HG02884 (cell line): Measurements from ENCODE around the gene CLMP.

Experiments used
- ATAC-seq: cut with Tn5 transposase; IDR thresholded peaks from one replicate; pipeline ENCODE4 v1.9.1; 2021; ENCODE audit warnings: mild to moderate bottlenecking, moderate library complexity; ENCODE audit not compliant: unreplicated experiment

The CLMP gene

DNA sequence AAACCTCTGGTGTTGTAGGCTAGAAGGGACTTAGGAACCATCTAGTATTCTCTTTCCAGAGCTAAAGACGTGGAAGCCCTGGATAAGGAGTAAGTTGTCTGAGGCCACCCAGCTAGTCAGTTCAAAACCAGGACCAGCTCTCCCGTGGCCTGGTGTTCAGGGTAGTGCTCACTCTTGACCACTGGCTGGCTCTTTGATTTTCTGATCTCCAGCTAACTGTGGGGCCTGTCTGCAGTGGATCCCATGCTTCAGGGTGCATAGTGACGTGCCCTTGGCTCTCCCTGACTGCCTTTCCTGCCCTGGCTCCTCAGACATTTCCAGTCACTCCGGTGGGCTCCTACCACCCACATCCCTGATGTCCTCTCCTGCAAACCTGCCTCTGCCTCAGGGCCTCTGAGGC lies 1.3 kb downstream of the CLMP start:
- ATAC-seq: no peak

GRCh38 chr11:123191939-123192338 lies 3.1 kb downstream of the CLMP start:
- ATAC-seq: no peak

DNA sequence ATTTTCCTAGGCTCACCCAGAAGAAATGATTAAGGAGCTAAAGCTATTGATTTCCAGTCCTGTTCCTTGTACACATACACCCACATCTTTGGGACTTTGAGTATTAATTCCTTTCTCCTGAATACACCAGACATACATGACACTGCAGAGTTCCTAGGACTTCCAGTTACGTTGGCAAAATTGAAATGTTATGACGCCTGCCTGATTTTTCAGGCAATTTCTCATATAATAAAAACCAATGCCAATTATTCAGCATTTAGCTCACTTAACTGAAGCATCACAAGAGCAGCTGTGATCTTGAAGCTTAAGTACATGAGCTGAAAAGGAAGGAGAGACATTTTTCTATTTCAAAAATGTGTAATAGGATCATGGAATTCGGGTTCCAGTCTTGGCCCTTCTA lies 4.5 kb downstream of the CLMP start:
- no peak for ATAC-seq

DNA sequence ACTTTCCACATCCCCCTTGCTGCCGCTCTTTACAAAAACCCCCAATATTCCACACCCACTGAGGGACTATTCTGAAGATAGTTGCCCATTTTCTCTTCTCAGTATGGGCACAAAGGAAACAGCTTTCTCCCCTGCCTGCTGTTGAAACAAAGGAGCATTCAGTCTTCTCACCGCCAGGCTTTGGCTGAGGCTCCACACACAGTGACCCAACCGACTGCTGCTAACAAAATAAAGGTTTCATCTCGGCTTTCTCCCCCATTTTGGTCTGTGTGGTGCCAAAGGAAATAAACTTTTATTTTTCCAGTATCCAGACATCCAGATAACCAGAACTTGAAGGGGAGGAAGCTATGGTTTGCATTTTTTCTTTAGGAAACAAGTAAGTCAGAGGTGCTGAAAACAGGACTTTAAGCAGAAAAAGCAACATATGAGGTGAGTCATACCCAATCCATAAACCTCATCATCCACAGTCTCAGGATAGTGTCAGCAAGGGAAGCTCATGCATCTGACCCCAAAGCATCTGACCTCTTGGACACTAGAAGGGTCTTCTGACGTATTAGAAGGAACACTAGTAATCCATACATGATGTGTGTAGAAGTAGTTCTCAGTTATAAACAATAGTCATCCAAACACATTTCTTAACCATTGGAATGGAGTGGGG lies 6.4 kb downstream of the CLMP start:
- ATAC-seq: no peak

DNA sequence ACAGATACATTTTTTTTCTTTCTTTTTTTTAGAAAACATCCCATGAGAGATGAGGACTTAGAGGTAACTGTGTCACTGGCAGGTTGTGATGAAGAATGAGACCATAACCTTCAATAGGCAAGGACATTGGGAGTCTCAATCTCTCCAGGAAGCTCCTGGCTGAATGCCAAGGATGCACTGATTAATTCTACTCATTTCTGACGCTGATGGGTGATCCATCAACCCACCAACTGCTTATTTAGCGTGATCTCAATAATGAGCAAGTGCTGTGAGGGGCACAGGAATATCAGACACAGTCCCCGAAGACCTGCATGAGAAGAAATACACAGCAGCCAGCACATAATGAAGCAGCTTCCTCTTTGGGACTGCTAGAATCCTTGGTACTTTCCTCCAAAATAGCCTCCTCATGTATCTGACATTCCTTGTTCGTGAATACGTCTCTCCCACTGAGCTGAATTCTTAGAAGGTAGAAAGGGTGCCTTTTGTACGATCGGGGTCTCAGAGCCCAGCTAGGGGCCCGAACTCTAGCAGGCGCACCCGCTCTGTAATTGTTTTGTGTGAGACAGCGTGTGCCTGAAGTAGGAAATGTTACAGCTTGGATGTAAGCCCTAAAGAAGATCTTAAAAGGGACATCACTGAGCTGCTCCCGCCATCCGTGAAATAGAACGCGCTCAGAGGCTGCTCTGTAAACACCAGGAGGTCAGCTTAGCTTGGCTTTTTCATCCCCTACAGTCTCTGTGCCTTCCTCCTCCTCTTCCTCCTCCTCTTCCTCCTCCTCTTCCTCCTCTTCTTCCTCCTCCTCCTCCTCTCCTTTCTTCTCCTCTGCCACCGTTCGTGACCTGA lies 7.2 kb downstream of the CLMP start:
- ATAC-seq: no peak

DNA sequence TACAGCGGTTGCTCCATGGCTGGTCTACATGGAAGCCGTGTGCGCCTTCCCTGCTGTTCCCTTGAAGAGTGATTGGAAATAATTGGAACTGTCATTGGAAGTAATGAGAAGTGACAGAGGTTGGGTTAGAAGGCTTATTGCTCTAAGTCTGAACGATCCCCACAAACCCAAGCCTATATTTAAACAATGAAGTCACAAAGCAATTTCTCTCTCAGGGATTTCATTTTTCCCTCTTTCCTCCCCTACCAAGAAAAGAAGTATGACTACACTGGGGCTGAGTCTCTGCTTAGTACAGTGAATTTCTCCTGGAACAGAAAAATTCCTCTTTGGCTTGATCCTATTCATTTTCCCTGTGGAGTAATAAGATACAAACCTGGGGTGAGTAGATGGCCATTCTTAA lies 7.8 kb downstream of the CLMP start:
- no peak for ATAC-seq

- ATAC-seq: no peak
These were observed 8.8 kb downstream of the CLMP start for GRCh38 chr11:123186286-123186685.

- no peak for ATAC-seq
These were observed 9.7 kb downstream of the CLMP start for GRCh38 chr11:123185326-123185725.

GRCh38 chr11:123184531-123184930 lies 10.5 kb downstream of the CLMP start:
- ATAC-seq: no peak

DNA sequence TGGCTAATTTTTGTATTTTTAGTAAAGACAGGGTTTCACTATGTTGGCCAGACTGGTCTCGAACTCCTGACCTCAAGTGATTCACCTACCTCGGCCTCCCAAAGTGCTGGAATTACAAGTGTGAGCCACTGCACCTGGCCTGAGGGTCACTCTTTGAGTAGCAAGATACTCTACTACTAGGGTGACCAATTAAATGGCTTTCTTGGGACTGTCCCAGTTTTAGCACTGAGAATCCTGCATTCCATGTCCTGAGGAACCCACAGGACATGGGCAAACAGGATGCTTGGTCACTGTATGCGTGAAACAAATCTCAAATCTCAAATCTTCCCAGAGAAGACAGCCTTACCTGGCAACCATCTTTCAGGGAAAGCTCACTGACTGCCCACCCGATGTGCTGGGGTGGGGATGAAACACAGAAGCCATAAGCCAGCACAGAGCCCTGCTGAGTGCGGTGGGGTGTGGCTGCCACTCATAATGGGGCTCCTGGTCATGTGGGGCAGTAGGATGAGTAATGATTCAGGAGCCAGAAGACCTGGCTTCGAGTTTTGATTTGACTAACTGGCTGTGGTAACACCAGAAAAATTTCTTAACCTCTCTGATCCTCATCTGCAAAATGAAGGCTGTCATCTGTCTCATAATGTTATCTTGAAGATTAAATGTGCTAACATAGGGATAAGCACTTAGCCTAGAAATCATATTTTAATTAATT lies 11.5 kb downstream of the CLMP start:
- no peak for ATAC-seq

- ATAC-seq: no peak
These were observed 13.1 kb downstream of the CLMP start for GRCh38 chr11:123181767-123182500.

- ATAC-seq: no peak
These were observed 14.0 kb downstream of the CLMP start for GRCh38 chr11:123181075-123181474.

DNA sequence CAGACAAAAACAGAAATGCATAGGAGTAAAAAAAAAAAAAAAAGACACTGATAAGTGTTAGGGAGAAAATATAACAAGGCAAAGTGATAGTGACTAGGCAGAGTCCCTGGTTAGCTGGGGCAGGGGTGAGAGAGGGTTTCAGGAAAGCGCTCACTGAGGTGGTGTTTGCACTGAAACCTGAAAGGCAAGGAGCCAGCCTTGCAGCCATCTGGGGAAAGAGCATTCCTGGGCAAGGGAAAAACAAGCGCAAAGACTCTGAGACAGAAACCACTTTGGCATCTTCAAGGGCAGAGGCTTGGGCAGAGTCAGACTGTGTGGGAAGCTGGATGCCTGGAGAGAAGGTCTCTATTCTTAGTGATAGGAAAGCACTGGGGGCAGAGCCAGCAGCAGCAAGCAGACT lies 14.5 kb downstream of the CLMP start:
- ATAC-seq: no peak

DNA sequence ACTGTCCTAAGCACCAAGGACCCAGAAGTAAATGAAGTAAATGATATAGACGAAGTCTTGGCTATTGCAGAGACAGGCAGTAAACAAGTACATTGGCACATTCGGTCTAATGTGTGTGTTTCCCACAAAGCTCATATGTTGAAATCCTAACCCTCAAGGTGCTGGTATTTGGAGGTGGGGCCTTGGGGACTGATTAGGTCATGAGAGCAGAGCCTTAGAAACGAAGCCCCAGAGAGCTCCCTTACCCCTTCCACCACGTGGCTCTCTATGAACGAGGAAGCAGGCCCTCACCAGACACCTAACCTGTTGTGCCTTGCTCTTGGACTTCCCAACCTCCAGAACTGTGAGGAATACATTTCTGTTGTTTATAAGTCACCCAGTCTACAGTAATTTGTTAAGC lies 14.9 kb downstream of the CLMP start:
- no peak for ATAC-seq

GRCh38 chr11:123179586-123179985 lies 15.5 kb downstream of the CLMP start:
- no peak for ATAC-seq

DNA sequence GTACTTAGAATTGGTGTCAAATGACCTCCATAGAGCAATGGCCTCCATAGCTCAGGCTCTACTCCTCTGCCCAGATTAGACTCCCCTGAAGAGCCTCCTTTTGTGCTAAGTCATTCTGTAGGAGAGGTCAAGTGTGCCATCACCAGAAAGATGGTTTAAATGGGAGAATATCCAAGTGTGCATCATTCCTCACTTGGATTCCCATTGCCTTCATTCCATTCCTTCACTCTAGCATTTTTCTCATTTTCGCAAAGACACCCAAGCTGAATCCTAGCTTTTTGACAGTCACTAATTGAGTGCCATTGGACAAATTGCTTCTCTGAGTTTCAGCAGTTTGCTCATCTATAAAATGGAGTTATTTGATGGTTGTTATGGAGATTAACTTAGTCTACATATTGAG lies 16.9 kb downstream of the CLMP start:
- ATAC-seq: no peak

- no peak for ATAC-seq
These were observed 18.3 kb downstream of the CLMP start for GRCh38 chr11:123176785-123177184.

DNA sequence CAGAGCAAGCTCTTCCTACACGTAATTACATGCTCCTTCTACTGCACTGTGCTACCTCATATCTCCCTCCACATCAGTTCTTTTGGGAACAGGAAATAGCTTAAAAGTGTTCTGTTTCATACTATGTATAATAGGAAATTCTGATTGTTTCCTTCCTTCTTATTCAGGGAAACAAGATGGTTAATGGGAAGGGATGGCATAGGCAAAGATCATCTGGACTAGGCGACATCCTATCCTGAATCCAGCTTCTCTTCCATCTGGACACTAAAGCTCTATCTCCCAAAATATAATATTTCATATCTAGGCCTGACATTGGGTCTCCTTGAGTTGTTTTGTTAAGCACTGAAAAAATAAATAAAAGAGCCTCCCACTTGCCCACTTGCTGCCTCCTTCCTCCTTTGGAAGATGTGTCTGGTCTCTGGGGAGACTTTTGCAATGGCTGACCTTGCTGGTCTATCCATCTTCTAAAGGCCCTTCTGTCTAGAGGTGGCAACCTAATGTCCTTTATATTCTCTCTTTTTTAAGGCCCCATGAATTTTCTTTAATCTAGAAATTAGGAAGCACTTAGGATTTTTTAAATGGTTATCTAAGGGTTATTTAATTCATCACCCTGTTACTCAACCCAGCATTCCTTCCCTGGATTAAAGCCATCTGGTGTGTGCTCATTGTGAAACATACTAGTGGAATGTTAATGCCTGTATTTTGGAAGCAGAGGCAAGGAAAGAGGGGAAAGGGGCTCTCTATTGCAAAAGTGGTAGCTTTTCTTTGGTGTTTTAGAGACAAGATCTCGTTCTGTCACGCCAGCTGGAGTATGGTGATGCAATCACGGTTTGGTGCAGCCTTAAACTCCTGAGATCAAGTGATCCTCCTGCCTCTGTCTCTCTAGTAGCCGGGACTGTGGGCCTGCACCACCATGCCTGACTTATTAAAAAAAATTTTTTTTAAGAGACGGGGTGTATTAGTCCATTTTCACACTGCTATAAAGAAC lies 20.6 kb downstream of the CLMP start:
- ATAC-seq: no peak

GRCh38 chr11:123173856-123174186 lies 21.2 kb downstream of the CLMP start:
- no peak for ATAC-seq
